Thyroid gland (tissue), 4 donors: ENCODE results near the gene SLC25A10.

Experiments
- POLR2A ChIP-seq, 2 donors: fragments of 450-650 bp; IDR thresholded peaks; one replicate each; pipeline ENCODE4 v1.6.1; 2017; ENCODE audit warnings: antibody characterized with exemption in 2 of 2, mild to moderate bottlenecking in 2 of 2, moderate library complexity in 1 of 2
- TF ChIP-seq, protein P1 (sequence below), 6 experiments: fragments of 200-600 bp in 3 of 6; fragments of 450-650 bp in 3 of 6; sonication (generic) in 3 of 6; IDR thresholded peaks; one replicate each; pipeline ENCODE4 v1.5.1; 2016 to 2019; ENCODE audit warnings: antibody characterized with exemption in 6 of 6, mild to moderate bottlenecking in 2 of 6, inconsistent platforms in 1 of 6, moderate library complexity in 1 of 6

DNA sequence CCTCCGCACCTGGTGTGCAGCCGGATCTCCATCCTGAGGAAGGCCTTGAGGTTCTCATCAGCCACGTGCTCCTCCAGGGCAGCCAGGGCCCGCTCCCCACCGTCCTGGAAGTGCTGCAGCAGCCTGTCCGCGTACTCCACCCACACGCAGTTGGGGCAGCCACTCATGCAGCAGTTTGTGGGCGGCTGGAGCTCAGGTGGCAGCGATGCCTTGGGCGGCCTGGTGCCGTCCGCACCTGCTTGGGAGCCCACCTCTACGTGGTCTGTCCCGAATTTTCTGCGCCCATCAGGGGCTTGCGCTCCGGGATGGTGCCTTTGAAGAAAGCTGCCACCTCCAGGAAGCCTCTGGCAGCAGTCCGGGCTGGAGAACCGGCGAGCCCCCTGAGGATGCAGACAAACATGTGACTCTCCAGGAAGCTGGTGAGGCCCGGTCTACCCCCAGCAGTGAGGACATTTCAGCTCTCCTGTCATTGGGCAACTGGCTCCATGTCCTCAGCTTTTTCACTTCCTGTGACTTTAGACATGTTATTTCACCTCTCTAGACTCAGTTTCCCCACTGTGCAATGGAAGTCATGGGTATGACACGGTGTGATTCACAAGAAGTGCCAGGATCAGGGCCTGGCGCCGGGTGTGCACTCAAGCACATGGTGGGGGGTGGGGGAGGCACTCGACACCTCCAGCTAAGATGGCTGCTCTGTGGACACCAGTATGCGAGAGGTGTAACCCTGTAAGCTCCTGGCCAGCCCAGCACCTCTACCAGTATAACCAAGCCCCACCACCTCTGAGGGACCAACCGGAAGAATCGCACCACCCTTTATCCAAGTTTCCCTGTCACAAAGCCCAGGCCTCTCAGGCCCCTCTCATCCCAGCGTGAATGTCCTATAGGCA is 46.6 kb upstream of the SLC25A10 start:
- TF ChIP-seq, protein P1, sequence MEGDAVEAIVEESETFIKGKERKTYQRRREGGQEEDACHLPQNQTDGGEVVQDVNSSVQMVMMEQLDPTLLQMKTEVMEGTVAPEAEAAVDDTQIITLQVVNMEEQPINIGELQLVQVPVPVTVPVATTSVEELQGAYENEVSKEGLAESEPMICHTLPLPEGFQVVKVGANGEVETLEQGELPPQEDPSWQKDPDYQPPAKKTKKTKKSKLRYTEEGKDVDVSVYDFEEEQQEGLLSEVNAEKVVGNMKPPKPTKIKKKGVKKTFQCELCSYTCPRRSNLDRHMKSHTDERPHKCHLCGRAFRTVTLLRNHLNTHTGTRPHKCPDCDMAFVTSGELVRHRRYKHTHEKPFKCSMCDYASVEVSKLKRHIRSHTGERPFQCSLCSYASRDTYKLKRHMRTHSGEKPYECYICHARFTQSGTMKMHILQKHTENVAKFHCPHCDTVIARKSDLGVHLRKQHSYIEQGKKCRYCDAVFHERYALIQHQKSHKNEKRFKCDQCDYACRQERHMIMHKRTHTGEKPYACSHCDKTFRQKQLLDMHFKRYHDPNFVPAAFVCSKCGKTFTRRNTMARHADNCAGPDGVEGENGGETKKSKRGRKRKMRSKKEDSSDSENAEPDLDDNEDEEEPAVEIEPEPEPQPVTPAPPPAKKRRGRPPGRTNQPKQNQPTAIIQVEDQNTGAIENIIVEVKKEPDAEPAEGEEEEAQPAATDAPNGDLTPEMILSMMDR (IDR thresholded peaks at IDR 0.05): no peak
- no peak for TF ChIP-seq POLR2A (IDR thresholded peaks at IDR 0.05)
